ENCODE data around the gene NELFB.
"Not testable (repeated sequence)": the region's sequence is repeated elsewhere in the genome, so short reads cannot be mapped to it uniquely, and the experiment has no call there.

Gene NELFB

GRCh38 chr9:137234758-137235423 lies 20.2 kb upstream of the NELFB start:
- DNase-seq = no peak

GRCh38 chr9:137235424-137236237 lies 19.5 kb upstream of the NELFB start:
- no peak for DNase-seq

GRCh38 chr9:137236238-137236935 lies 18.7 kb upstream of the NELFB start:
- DNase-seq = peak; percentile 95

GRCh38 chr9:137236936-137237421 lies 18.1 kb upstream of the NELFB start:
- DNase-seq = no peak

GRCh38 chr9:137237759-137238726 lies 17.1 kb upstream of the NELFB start:
- no peak for DNase-seq

GRCh38 chr9:137239541-137240200 lies 15.5 kb upstream of the NELFB start:
- DNase-seq = not testable (repeated sequence)

GRCh38 chr9:137240318-137240840 lies 14.7 kb upstream of the NELFB start:
- peak; percentile 73 for DNase-seq

- peak; percentile 97 for DNase-seq
Observed at GRCh38 chr9:137240841-137241489, 14.2 kb upstream of the NELFB start, which contains the start of gene TUBB4B. Gene TUBB4B (plus strand): TSS chr9:137241287. CDS start chr9:137241361, 74 bp downstream.

- peak; percentile 85 for DNase-seq
Observed at GRCh38 chr9:137241490-137242268, 13.4 kb upstream of the NELFB start.

- DNase-seq = no peak
Observed at GRCh38 chr9:137242269-137243203, 12.6 kb upstream of the NELFB start.

- not testable (repeated sequence) for DNase-seq
Observed at GRCh38 chr9:137243266-137243625, 11.9 kb upstream of the NELFB start.

GRCh38 chr9:137243626-137244485 lies 11.3 kb upstream of the NELFB start:
- no peak for DNase-seq

GRCh38 chr9:137244486-137245449 lies 10.4 kb upstream of the NELFB start:
- no peak for DNase-seq

GRCh38 chr9:137245450-137246421 lies 9.4 kb upstream of the NELFB start:
- no peak for DNase-seq
